Right cardiac atrium (tissue), 5 donors: ENCODE data around the gene POLR3E. TPM values are rescaled to one million over a fixed set of nuclear protein-coding genes. Genes with fewer than 3 reads are reported as not detected.
"Not testable (repeated sequence)": the region's sequence is repeated elsewhere in the genome, so short reads cannot be mapped to it uniquely, and the experiment has no call there.

Experiments used
- ATAC-seq, 2 donors: fragments of 200-7000 bp; cut with Tn5 transposase; one replicate each; pipeline versions ENCODE4 v1.8.0 to v1.9.1; 2020; ENCODE audit warnings: moderate library complexity in 2 of 2, mild to moderate bottlenecking in 1 of 2
- DNase-seq, 3 donors: peaks; one replicate each; pipeline ENCODE4 v3.0.0-alpha.2; 2020
- H3K27ac ChIP-seq: one replicate; pipeline ENCODE4 v1.5.1; 2013; ENCODE audit warnings: mild to moderate bottlenecking, low read length, control low read depth, moderate library complexity
- H3K27me3 ChIP-seq: one replicate; pipeline ENCODE4 v1.6.1; 2013; ENCODE audit not compliant: control insufficient read depth, insufficient read depth
- H3K4me1 ChIP-seq: one replicate; pipeline ENCODE4 v1.6.1; 2013; ENCODE audit warnings: low read length; ENCODE audit not compliant: control insufficient read depth, insufficient read depth
- H3K4me3 ChIP-seq: one replicate; pipeline ENCODE4 v1.5.1; 2013; ENCODE audit warnings: low read length, control low read depth
- H3K9me3 ChIP-seq: one replicate; pipeline ENCODE4 v1.6.1; 2013; ENCODE audit warnings: low read length; ENCODE audit not compliant: control insufficient read depth
- WGBS: extraction: QIAGEN DNeasy Blood & Tissue Kit; methylation state at CpG from one replicate; pipeline ENCODE4 v1.1.7; 2013; 5-methylcytosine and 5-hydroxymethylcytosine counted together
- intact Hi-C, 4 donors: fragments of 100-400 bp; cut with DNase I; formaldehyde crosslinking; loops; one replicate each; pipeline versions ENCODE4 v1.11.0 to v1.14.0; 2022 to 2023
- polyA plus RNA-seq: library from polyadenylated mRNA; stranded (reverse); fragments of 200-250 nt; gene quantifications from one replicate; pipeline ENCODE4 v1.2.3, GENCODE V29; 2013
- total RNA-seq, 4 donors: library from RNA; stranded (reverse); fragmentation: NEBNext Ultra II Directional; extraction: Animal tissue kit (Norgen Biotek cat#: 25700); gene quantifications; one replicate each; pipeline ENCODE4 v1.2.1, GENCODE V29; 2021
- donor health status: healthy with polysubstance abuse.
- donor health status: DM: no; HTN: yes; CAD: no.
- donor health status: DM: no; HTN: no; CAD: no.
- donor health status: DM: no; HTN: yes; CAD: no; lungs with severe emphysema.
- donor health status: DM: yes; HTN: yes; CAD: no.

POLR3E gene
- total and polyA plus RNA-seq, 5 donors, result 15.4 to 33.5 (median 32.6) TPM

DNA sequence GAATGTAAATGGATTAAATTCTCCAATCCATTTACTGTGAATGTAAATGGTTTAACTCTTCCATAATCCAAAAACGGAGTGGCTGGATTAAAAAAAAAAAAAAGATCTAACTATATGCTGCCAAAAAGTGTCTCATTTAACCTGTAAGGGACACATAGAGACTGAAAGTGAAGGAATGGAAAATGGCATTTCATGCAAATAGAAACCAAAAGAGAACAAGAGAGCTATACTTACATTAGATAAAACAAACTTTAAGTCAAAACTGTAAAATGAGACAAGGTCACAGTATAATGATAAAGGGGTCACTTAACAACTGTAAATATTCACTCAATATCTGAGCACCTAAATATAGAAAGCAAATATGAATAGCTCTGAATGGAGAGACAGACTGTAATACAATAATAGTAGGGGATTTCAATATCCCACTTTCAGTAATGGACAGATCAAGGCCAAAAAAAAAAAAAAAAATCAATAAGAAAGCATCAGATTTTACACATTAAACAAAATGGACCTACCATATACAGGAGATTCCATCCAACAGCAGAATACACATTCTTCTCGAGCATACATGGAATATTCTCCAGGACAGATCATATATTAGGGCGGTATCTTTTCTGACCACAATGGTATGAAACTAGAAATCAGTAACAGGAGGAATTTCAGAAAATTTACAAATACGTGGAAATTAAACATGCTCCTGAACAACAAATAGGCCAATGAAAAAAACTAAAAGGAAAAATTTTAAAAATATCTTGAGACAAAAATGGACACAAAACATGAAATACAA lies 40.8 kb downstream of the POLR3E start:
- DNase-seq (no peak), ATAC-seq (no peak)
- Histone ChIP-seq H3K27me3 (no peaks in the 10 kb centered on the region), H3K27ac (no peak overlapping the region), H3K4me1 (no peaks in the 10 kb centered on the region), H3K9me3 (no peaks in the 10 kb centered on the region), H3K4me3 (no peak overlapping the region)
- intact Hi-C loops, result no loop called here
- WGBS, result 98% methylated on average over 4 of the region's 4 CpGs

DNA sequence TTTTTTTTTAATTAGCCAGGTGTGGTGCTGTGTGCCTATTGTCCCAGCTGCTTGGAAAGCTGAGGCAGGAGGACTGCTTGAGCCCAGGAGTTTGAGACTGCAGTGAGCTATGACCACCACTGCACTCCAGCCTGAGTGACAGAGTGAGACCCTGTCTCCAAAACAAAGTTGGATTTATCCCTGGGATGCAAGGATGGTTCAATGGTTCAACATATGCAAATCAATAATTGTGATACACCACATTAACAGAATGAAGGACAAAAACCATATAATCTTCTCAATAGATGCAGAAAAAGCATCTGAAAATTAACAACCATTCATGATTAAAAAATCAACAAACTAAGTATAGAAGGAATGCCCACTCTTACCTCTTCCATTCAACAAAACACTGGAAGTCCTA lies 43.7 kb downstream of the POLR3E start:
- H3K4me1 ChIP-seq, result no peaks in the 10 kb centered on the region
- DNase-seq (no peak), ATAC-seq (no peak)
- H3K27ac ChIP-seq, result no peak overlapping the region
- intact Hi-C loops, result no loop called here
- H3K9me3 ChIP-seq, result no peaks in the 10 kb centered on the region
- H3K27me3 ChIP-seq, result no peaks in the 10 kb centered on the region
- no peak overlapping the region for H3K4me3 ChIP-seq

DNA sequence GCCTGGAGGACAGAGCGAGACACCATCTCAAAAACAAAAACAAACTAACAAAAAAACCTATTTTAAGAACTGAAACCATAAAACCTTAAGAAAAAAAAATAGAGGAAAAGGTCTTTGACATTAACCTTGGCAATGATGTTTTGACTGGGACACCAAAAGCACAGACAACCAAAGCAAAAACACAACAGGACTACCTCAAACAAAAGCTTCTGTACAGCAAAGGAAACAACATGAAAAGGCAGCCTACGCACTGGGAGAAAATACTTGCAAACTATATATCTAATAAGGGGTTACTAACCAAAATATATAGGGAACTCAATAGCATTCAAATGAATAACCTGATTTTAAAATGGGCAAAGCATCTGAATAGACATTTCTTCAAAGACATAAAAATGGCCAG lies 44.9 kb downstream of the POLR3E start:
- intact Hi-C loops, result no loop called here

DNA sequence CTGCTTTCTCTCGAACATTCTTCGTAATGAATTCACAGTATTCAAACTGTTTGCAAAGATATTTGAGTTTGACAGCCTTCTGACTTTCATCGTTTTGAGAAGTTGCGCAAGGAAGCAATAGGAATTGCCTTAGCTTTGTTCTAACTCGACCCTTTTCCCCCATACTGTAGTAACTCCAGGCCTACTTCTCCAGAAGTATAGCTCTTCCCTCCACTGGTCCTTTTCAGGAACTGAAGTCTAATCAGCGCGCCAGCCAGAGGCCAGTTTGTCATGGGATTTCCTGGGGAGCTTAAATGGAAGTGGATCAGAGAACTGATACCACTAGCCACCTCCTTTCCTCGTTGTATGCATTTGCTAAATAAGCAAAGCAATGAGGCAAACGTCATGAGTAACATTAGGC lies 49.3 kb downstream of the POLR3E start:
- ATAC-seq, result peak; percentile 61 to 83
- Histone ChIP-seq H3K4me3 (no peak overlapping the region), H3K27me3 (no peaks in the 10 kb centered on the region), H3K4me1 (no peaks in the 10 kb centered on the region), H3K9me3 (no peaks in the 10 kb centered on the region), H3K27ac (no peak overlapping the region)
- 63% methylated on average over 9 of the region's 9 CpGs for WGBS
- DNase-seq, result no peak
- intact Hi-C loops, result no loop called here

More for the DNA sequence above, 44.9 kb downstream of the POLR3E start:
- H3K27ac ChIP-seq, result no peak overlapping the region
- DNase-seq (no peak), ATAC-seq (no peak)
- no peaks in the 10 kb centered on the region for H3K27me3 ChIP-seq
- H3K4me3 ChIP-seq, result no peak overlapping the region
- 93% methylated on average over 2 of the region's 2 CpGs for WGBS
- H3K9me3 ChIP-seq, result no peaks in the 10 kb centered on the region
- no peaks in the 10 kb centered on the region for H3K4me1 ChIP-seq

DNA sequence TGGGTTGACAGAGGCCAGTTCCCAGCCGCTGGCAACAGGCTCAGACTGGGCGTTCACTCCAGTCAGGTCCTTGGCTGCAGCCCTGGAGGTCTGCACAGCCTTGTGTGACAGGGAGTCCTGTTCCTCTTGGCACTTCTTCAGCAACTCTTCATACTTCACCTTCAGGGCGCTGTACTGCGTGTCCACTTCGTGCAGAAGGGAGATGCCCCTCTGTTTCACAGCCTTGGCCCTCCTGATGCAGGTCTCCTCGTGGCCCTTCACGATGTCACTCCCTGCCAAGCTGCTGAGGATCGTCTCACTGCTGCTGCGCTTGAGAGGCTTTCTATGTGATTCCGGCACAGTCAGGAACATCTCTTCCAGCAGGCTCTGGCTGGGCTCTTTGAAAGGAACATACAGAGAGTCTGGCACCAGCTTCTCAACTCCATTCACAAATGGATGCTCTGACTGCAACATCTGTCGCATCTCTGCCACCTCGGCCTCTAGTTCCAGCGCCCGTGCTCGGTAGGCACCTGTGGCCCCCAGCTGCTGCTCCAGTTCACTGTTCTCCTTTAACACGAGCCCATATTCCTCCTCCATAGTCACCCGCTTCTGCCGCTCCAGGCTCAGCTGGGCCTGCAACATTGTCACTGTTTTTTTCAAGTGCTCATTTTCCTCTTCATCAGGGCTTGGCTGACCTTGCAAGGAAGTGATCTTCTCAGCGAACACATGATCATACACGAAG lies 50.1 kb downstream of the POLR3E start:
- no peak overlapping the region for H3K27ac ChIP-seq
- no peak overlapping the region for H3K4me3 ChIP-seq
- no peaks in the 10 kb centered on the region for H3K27me3 ChIP-seq
- DNase-seq (peak in 1 of 3 donors; percentile 69), ATAC-seq (peak; percentile 75 to 85)
- no peaks in the 10 kb centered on the region for H3K4me1 ChIP-seq
- intact Hi-C loops, result no loop called here
- no peaks in the 10 kb centered on the region for H3K9me3 ChIP-seq
- WGBS, result 81% methylated on average over 20 of the region's 20 CpGs

DNA sequence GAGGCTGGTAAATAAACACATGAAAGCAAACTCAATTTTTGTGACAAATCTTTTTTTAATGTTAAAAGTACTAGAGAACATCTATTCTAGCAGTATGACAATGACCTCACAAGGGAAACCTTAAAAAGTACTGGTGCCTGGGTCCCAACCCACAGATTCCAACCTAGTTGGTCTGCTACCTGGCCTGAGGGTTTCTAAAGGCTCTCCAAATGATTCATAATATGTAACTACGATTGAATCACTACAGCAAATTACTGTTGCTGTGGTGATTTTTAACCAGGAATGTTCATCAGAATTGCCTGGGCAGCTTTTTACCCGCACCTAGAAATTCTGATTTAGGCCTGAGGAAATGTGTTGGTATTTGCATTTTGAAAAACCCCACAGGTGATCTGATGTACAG lies 51.1 kb downstream of the POLR3E start:
- DNase-seq, result no peak
- WGBS, result 91% methylated on average over 2 of the region's 2 CpGs
- Histone ChIP-seq H3K9me3 (no peaks in the 10 kb centered on the region), H3K4me3 (no peak overlapping the region), H3K27me3 (no peaks in the 10 kb centered on the region), H3K4me1 (no peaks in the 10 kb centered on the region), H3K27ac (no peak overlapping the region)
- intact Hi-C loops, result no loop called here
- no peak for ATAC-seq

DNA sequence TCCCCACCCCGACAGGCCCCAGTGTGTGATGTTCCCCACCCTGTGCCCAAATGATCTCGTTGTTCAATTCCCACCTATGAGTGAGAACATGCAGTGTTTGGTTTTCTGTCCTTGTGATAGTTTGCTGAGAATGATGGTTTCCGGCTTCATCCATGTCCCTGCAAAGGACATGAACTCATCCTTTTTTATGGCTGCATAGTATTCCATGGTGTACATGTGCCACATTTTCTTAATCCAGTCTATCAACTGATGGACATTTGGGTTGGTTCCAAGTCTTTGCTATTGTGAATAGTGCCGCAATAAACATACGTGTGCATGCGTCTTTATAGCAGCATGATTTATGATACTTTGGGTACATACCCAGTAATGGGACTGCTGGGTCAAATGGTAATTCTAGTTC lies 53.8 kb downstream of the POLR3E start:
- H3K4me3 ChIP-seq, intact Hi-C loops: not testable (repeated sequence)
- 96% methylated on average over 6 of the region's 6 CpGs for WGBS

DNA sequence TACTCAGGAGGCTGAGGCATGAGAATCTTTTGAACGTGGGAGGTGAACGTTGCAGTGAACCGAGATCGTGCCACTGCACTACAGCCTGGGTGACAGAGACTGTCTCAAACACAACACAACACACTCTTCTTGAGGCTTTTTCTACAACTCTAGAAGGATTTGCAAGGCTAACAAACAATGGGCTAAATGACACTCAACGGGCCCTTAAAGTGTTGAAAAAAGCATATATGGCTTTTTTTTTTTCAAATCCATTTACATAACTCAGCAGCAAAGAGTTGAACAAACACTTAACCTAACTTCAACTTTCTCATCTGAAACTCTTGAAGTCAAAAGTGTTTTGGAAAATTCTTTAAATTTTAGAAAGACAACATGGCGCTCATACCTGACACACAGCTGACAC lies 54.9 kb downstream of the POLR3E start:
- ATAC-seq, result no peak
- peaks cover 5% of the 10 kb centered on the region for H3K4me1 ChIP-seq
- H3K27me3 ChIP-seq, result no peaks in the 10 kb centered on the region
- WGBS, result 96% methylated on average over 6 of the region's 6 CpGs
- H3K4me3 ChIP-seq, result no peak overlapping the region
- no peak overlapping the region for H3K27ac ChIP-seq
- DNase-seq, result no peak
- no peaks in the 10 kb centered on the region for H3K9me3 ChIP-seq
- intact Hi-C loops, result no loop called here

More for the DNA sequence above, 53.8 kb downstream of the POLR3E start:
- H3K9me3 ChIP-seq, H3K27me3 ChIP-seq, DNase-seq, H3K4me1 ChIP-seq, ATAC-seq, H3K27ac ChIP-seq: not testable (repeated sequence)

DNA sequence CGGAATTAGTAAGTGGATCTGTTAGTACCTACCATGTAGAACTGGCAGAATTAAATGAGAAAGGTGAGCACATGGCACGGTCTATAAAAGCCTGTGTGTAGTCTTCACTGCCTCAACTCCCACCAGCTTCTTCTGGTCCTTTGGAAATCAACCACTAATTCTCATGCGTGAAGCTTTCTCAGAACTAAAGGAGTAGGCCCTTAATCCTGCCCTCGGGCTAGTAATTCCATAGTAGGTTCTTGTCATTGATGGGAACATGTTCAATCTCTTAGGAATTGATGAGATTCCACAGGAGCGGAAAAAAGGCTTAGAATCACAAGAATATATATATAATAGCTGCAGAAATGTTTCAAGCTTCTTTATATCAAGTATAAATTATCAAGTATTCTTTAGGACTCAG lies 55.5 kb downstream of the POLR3E start:
- no peaks in the 10 kb centered on the region for H3K27me3 ChIP-seq
- DNase-seq (no peak), ATAC-seq (no peak)
- no peak overlapping the region for H3K4me3 ChIP-seq
- H3K4me1 ChIP-seq, result peaks cover 5% of the 10 kb centered on the region
- H3K27ac ChIP-seq, result no peak overlapping the region
- intact Hi-C loops, result no loop called here
- no peaks in the 10 kb centered on the region for H3K9me3 ChIP-seq
- 97% methylated on average over 5 of the region's 5 CpGs for WGBS

DNA sequence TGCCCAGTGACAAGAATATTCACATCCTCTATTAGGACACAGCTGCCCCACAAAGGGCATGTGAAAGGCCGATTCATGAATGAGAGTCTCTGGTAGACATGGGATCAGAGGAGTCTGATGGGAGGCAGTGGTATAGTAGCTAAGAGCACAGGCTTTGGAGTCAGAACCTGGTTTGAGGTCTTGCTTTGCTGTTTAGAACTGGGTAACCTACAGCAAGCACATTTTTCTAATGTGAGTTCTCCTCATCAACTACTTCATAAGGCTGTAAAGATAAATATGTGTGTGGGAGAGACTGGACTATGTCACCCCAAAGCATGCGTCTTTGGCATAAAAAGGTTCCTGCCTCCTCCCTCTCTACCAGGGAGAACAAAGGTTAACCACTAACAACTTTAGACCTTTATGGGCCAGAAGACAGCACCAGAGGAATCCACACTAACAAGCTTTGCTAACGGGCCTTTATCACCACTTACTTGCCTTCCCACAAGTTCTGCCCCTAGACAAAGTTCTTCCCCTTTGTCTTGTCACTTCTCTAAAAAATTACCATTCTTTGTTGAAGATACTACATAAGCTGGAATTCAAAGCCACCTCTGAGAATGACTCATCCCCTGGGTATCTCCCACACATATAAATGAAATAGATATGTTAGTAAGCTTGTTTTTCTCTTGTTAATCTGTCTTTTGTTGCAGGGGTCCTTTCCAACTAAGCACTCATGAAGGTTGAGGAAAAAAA lies 56.1 kb downstream of the POLR3E start:
- Histone ChIP-seq H3K4me3 (no peak overlapping the region), H3K27me3 (no peaks in the 10 kb centered on the region), H3K9me3 (no peaks in the 10 kb centered on the region), H3K27ac (peak overlapping the region; percentile 36), H3K4me1 (peaks cover 5% of the 10 kb centered on the region)
- DNase-seq, result no peak
- intact Hi-C loops, result no loop called here
- WGBS, result 42% methylated on average over 3 of the region's 3 CpGs
- ATAC-seq, result peak; percentile 38 to 51

DNA sequence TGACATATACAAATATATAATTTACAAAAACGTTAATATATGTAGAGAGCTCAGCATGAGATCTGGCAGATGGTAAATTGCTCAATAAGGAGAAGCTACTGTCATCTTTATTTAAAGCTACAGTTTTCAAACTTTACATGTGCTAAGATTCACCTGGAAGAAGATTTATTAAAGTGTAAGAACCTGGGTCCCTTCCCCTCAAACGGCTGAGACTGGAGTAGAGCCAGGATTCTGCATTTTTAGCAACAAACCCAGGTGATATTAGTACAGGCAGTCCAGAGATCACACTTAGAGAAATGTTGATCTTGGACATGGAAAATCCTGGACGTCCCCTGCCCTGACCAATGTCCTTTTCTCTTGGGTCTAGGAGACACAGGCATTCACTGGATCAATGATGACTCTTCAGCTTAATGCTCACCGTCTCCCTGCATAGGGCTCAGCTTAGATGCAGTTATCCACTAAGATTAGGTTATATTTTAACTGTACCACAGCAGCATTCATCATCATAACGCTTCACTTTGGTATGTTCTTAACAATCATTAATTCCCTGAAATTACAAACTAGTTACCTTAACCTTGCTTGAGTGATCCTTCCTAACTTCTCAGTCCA lies 56.8 kb downstream of the POLR3E start:
- ATAC-seq (no peak), DNase-seq (no peak)
- Histone ChIP-seq H3K4me3 (no peak overlapping the region), H3K9me3 (no peaks in the 10 kb centered on the region), H3K27me3 (no peaks in the 10 kb centered on the region), H3K4me1 (peaks cover 5% of the 10 kb centered on the region), H3K27ac (no peak overlapping the region)
- intact Hi-C loops, result no loop called here
- 54% methylated on average over 5 of the region's 5 CpGs for WGBS
